ENCODE data around the gene TMIGD1.

Gene TMIGD1

GRCh38 chr17:30363715-30364202, 29.9 kb upstream of the TMIGD1 start:
- no peak for TF ChIP-seq CTCF (IDR thresholded peaks at IDR 0.05)
- H3K4me3 ChIP-seq, result no peak overlapping the region
- DNase-seq, result no peak
- H3K4me1 ChIP-seq, result no peaks in the 10 kb centered on the region
- no peaks in the 10 kb centered on the region for H3K36me3 ChIP-seq
- no peaks in the 10 kb centered on the region for H3K27me3 ChIP-seq
- intact Hi-C loops (cut with DNase I; ENCODE audit: low total_unique reads), result no loop called here
- H3K27ac ChIP-seq, result no peak overlapping the region
- peaks cover 0 to 14% (median 5%) of the 10 kb centered on the region in 3 donors for H3K9me3 ChIP-seq

DNA sequence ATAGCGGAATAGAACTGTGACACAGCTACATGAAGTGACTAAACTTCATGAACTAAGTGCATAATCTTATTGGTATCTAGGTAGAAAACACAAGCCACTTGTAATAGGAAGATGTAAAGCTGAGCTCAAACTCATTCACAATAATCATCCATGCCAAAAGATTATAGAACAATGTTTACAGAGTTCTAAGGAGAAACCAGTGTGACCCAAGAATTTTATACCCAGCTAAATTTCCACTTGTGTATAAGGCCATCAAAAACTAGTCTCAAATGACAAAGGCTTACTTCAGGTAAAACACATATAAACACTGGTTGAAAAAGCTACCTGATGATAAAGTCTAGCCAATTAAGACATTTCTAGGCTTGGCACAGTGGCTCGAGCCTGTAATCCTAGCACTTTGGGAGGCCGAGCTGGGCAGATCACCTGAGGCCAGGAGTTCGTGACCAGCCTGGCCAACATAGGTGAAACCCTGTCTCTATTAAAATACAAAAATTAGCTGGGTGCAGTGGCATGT, 28.0 kb upstream of the TMIGD1 start:
- DNase-seq, result no peak
- Histone ChIP-seq H3K36me3 (no peaks in the 10 kb centered on the region), H3K27me3 (no peaks in the 10 kb centered on the region), H3K4me1 (no peaks in the 10 kb centered on the region), H3K4me3 (no peak overlapping the region), H3K27ac (no peak overlapping the region), H3K9me3 (peaks cover 0 to 14% (median 5%) of the 10 kb centered on the region in 3 donors)
- TF ChIP-seq CTCF (IDR thresholded peaks at IDR 0.05), result no peak
- intact Hi-C loops (cut with DNase I; ENCODE audit: low total_unique reads), result no loop called here

- H3K27ac ChIP-seq, result no peak overlapping the region
- no peak overlapping the region for H3K4me3 ChIP-seq
- DNase-seq, result no peak
- H3K27me3 ChIP-seq, result no peaks in the 10 kb centered on the region
- H3K4me1 ChIP-seq, result no peaks in the 10 kb centered on the region
- no peak for TF ChIP-seq CTCF (IDR thresholded peaks at IDR 0.05)
- no peaks in the 10 kb centered on the region for H3K36me3 ChIP-seq
- H3K9me3 ChIP-seq, result peaks cover 0 to 14% (median 5%) of the 10 kb centered on the region in 3 donors
- intact Hi-C loops (cut with DNase I; ENCODE audit: low total_unique reads), result no loop called here
Measured at GRCh38 chr17:30360086-30360808, 26.4 kb upstream of the TMIGD1 start.

DNA sequence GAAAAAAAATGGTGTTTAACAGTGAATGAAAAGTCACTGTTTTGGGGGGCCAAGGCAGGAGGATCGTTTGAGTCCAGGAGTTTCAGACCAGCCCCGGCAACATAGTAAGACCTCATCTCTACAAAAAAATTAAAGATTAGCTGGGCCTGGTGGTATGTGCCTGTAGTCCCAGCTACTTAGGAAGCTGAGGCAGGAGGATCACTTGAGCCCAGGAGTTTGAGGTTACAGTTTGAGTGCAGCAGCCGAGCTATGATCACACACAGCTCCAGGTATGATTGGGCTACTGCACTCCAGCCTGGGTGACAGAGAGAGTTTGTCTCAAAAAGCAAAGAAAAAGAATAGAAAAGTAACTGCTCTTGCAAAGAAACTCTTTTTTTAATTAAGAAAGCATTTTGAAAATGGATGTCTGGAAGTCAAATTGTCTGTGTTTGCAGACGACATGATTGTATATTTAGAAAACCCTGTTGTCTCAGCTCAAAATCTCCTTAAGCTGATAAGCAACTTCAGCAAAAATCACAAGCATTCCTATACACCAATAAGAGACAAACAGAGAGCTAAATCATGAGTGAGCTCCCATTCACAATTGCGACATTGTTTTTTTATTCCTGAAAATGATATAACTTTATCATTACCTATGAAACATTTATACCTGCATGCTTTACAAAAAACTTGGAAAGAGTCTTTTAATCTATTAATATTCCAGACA, 24.4 kb upstream of the TMIGD1 start:
- peaks cover 0 to 6% of the 10 kb centered on the region in 2 donors for H3K27me3 ChIP-seq
- no peaks in the 10 kb centered on the region for H3K4me1 ChIP-seq
- H3K36me3 ChIP-seq, result no peaks in the 10 kb centered on the region
- no peak overlapping the region for H3K27ac ChIP-seq
- intact Hi-C loops (cut with DNase I; ENCODE audit: low total_unique reads), result no loop called here
- H3K4me3 ChIP-seq, result no peak overlapping the region
- TF ChIP-seq CTCF (IDR thresholded peaks at IDR 0.05), result no peak
- peaks cover 0 to 16% (median 5%) of the 10 kb centered on the region in 3 donors for H3K9me3 ChIP-seq
- no peak for DNase-seq

DNA sequence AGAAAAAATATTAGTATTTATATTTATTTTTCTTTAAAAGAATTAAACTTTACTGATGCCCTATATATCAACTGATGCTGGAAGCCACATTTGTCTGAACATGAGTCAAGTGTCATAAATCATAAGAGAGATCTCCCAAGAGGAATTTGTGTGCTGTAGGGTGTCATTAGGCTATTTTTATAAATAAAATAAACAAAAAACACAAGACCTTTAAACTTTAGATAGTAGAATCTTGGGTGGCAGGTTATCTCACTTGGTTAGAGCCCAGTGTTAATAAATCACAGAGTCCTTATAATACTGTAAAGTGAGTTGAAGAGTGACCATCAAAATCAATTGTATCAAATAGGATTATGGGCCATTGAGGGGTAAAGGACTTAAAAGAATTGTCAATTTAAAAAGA, 23.6 kb upstream of the TMIGD1 start:
- H3K4me1 ChIP-seq, result no peaks in the 10 kb centered on the region
- TF ChIP-seq CTCF (IDR thresholded peaks at IDR 0.05), result no peak
- H3K27me3 ChIP-seq, result peaks cover 0 to 6% of the 10 kb centered on the region in 2 donors
- H3K36me3 ChIP-seq, result no peaks in the 10 kb centered on the region
- DNase-seq, result no peak
- no peak overlapping the region for H3K4me3 ChIP-seq
- H3K27ac ChIP-seq, result no peak overlapping the region
- intact Hi-C loops (cut with DNase I; ENCODE audit: low total_unique reads), result no loop called here
- peaks cover 0 to 16% (median 5%) of the 10 kb centered on the region in 3 donors for H3K9me3 ChIP-seq
